GM15510 (cell line): ENCODE results near the gene L3MBTL2.

ENCODE experiments used
- POLR2A ChIP-seq: IDR thresholded peaks from 3 replicates; pipeline ENCODE4 v1.6.1; 2011; ENCODE audit warnings: borderline replicate concordance; ENCODE audit not compliant: insufficient read length; ENCODE audit errors: extremely low read depth

Gene L3MBTL2

GRCh38 chr22:41271787-41272186 lies 66.7 kb downstream of the L3MBTL2 start:
- TF ChIP-seq POLR2A: no peak

- no peak for TF ChIP-seq POLR2A
Observed at GRCh38 chr22:41273128-41273527, 68.0 kb downstream of the L3MBTL2 start.

- no peak for TF ChIP-seq POLR2A
Observed at GRCh38 chr22:41274856-41275255, 69.7 kb downstream of the L3MBTL2 start.

GRCh38 chr22:41280065-41280464 lies 75.0 kb downstream of the L3MBTL2 start:
- TF ChIP-seq POLR2A: no peak

- no peak for TF ChIP-seq POLR2A
Observed at GRCh38 chr22:41280854-41281253, 75.7 kb downstream of the L3MBTL2 start.
